ENCODE measurements around the gene PPARGC1A.

PPARGC1A gene

DNA sequence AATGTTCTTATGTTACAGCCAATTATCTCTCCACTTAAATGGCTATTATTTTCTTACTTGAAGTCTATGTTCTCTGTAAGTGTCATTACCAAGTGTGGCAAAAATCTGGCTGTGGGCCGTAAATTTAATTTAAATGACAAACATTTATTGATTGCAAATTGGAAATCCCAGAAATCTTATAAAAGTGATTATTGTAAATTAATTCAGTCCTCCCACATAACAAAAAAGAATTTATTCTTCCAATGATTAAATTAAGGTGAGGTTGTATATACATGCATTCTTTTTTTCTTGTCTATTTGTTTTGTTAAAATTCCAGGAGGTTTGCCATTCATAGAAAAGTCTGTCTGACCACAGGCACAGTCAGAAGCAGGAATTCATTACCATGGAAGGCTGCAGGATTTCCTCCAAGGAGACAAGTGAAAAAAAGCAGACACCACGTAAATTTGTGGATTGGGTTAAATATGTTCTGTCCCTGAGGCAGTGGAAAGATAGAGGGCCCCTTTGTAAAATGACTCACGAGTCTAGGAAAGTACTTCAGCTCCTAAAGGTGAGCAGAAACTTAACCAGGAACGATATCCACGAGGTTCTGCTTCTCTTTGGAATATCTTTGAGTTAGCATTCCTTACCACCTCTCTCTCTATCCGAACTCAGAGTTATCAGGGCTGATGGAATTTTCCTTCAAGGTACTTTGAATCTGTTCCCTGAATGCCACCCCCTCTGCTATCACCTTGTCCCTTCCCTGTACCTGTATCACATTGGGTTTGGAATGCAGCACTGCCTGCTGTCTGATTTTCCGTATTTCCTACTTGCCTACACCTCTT lies 10.7 kb downstream of the PPARGC1A start:
- DNase-seq, result no peak

DNA sequence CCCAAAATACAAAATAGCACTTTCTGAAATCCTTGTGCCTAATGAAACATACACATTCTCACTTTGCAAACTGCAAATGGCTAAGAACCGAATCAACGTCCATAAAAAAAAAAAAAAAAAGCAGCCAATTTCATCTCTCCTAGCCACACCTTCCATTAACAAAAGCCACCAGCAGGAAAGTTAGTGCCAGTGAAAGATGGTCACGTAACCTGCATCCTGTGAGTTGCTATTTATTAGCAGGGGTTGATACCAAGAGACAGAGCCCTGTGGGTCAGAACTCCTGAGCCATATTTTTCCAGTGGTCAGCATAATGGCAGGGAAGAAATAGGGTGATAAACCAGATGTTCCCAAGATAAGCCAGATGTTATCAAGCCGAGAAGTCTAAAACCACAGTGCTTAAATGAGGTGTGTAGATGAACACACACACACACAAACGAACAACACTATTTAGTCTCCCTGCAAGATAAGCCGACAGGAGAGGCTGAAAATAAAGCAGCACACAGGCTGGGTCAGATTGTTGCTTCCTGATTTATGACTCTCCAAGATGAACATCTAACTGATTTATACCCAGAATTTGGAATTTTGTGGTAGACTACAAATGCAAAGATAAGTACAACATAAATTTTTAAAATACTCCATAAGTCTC lies 11.5 kb downstream of the PPARGC1A start:
- no peak for DNase-seq

DNA sequence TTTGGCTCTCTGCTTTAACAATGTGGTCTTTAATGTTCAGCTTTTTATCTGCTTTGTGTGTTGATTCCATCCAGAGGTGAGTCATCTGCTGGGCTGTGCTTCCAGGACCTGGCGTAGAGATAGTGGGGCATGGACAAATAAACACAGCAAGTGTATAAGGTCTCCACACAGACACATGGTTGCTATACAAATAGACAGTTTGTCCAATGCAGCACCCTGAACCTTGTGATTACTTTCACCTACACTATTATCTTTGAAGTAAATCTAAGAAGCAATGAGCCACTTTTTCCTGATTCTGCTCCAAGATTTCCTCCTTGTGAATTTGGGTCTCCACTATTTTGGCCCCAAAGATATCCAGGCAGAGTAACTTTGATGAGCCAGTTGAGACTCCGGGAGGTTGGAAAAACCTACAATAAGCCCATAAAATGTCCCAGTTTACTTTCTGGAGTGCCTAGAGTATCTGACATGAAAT lies 12.1 kb downstream of the PPARGC1A start:
- DNase-seq, result no peak

DNA sequence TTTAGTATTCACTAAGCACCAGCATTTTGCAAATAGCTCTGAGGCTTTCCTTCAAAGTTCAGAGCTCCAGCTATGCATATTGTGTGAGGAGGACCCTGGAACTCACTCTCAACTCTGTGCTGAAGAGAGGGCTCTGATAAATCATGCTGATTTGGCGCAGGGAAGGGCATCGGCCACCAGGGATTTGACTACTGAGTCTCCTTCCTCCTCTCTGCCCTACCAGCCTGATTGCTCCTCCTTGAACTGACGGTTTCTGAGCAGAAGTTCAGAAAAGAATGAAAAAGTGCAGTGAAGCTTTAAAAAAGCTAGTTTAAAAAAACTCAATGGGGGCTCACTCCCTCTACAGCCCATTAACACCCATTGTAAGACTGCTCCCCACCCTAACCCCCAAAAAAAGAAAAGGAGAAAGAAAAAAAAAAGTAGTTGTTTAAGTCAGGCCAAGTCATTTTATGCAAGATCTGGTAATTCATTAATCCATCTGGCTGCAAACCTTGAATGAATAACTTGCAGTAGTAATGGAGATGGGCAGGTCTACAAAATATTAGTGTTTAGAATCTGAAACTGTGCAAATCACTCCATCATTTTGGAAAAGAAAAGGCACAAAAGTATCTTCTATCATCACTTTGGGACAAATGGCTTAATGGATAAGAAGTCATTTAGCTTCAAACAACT lies 13.3 kb downstream of the PPARGC1A start:
- no peak for DNase-seq

DNA sequence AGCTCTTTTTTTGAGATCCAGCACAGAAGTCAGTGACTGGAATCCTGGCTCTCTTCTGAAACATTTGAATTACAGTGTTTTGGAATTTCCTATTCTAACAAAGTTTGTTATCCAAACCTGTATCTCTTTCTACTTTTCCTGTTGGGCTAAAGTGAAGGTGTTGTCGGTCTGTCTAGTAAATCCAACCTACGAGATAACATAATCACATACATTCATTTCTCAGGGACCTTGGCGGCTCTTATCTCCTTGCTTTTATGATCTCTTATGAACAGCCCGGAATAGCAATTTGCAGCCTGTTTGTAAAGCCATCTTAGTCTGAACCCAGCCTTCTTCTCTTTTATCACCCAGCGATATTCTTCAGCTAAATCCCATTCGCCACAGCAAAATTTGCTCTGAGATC lies 14.5 kb downstream of the PPARGC1A start:
- DNase-seq, result no peak

DNA sequence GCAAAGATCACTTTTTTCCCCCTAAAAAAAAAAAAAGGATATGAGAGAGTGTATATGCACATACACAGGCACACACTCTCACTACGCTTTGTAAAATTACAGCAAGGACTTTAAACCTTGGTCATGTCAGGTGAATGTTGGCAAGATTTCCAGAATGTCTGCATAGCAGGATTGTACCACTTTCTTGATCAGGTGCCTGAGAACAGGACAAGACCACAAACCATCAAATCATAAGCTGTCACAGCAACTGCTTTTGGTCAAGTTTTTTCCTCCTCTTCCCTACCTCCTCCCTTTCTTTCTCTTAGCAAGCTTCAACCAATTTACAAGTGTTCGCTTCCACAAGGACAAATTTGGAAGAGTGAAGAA lies 15.3 kb downstream of the PPARGC1A start:
- no peak for DNase-seq

DNA sequence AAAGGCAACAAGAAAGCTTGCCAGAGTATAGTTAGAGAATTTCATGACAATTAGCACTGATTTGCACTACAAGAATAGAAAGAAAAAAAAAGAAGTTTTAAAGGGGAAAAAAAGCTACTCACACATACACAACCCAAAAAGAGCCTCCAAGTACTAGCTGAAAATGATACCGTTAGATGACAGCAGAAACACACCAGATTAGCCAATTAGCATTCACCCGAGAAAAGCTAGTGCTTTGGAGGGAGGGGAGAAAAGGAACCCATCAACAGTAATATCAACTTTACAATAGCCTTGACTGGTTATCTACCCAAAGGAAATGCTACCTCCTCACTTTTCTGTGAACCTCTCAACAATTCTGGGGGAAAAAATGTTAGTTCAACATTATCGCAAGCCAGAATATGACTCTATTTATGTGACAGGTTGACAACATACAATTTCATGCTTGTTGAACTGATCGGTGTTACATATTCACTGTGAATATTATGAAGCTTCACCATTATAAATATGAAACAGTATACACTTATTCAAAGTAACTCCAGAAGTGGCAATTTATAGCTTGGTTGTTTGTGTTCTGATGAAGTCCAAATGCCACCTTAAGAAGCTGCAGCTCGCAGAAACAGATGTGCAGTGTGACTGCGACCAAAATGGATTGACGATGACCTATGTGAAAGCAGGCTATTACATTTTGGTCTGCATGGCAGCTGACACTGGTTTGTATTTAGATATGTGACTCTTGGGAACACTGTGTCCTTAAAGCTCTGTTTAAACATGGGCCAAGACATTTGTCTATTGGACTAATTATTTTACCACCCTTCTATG lies 15.9 kb downstream of the PPARGC1A start:
- no peak for DNase-seq

DNA sequence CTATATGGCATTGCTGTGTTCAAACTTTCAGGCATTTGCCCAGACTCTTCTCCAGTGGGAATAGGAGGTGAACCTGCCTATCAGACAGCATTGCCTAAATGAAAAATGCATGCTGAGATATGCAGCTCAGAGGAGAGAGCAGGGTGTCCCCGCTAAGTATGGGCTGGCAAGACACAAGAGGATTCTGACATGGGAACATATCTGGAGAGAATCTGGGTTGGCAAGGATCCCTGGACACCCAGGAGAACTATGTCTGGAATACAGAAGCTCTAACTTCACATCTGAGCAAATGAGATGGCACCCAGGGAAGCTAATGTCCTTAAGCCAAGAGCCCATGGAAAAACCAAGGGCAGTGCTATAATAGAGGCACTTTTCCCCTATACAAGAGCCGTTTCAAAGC lies 18.4 kb downstream of the PPARGC1A start:
- DNase-seq, result no peak

DNA sequence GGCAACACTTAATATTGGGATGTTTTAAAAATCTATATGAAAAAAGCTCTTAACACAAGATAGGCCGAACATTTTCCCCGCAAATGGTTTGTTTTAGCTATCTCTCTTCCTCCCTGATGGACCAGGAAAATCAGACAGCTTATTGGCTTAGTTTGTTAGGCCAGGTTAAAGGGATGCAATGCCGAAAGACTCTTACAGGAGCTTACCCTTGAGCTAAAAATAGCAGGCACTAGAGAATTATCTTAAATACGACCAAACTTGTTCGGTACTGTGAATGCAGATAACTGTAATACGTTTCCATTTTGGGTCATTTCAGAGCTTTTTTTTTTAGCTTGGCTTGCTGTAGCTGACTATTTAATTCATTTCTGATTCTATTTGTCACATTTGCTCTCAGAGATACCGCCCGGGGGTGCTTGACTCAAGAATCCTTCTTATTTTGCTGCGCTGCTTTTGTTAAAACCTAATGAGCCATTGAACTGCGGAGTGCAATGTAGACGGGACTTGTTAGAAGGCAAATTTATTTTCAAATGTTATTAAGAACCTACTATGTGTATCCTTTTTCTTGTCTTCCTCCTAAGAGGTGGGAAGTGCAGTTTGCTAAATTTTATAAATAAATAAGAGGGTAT lies 23.3 kb downstream of the PPARGC1A start:
- DNase-seq, result no peak

DNA sequence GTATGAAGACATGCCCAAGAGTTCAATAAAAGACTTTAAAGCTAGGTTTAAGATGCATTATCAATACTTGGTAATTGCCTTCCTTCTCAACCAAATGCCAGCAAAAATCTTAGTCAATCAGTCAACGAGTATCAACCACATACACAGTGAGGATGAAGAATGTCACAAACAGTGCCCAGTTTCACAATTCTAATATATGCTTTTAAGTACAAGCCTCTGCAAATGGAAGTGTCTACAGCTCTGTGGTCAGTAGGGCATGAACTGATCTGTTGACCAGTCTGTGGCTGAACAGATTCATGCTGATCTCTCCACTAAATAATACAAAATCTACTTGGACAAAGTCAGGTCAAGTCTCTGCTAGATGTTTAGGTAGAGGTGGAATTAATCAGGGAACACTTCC lies 27.9 kb downstream of the PPARGC1A start:
- no peak for DNase-seq

DNA sequence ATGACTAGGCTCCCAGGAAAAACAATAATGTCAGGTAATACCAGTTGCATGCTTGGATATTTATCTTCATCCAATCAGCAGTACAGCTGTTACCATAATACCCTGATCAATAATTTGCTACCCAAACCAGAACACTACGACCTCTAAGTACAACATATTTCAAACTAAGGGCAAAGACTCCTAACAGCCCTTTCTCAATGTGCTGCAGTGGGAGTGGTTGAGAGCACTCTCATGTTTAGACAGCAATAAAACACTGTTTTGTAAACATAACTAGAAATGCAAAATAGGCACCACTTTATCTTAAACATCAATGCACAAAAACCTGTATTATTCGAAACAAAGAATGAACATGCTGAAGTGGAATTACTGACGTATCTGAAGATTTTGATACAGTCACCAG lies 28.9 kb downstream of the PPARGC1A start:
- no peak for DNase-seq

DNA sequence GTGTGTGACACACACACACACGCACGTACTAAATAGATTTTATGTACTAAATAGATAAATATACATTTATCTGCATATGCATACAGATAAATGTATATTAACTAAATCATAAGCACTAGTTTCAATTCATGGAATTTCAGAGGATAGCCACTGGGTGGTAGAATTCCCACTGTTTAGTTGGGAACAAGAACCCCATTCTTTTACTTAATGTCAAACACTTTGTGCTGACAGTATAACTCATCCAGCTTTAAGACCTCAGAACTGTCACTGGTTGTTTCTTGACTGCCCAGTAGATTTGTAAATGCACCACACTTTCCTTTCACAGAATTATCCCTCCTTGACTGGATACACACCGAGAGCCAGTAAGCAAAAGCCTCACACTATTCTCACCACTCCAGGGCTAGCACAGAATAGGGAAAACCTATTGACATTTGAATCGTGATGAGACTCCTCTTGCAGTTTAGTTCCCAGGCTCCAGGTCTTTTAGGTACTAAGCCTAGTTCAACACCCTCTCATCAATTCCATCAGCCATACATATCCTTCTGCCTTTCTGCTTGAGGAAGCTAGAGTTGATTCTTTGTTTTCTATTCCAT lies 32.4 kb downstream of the PPARGC1A start:
- DNase-seq, result no peak

DNA sequence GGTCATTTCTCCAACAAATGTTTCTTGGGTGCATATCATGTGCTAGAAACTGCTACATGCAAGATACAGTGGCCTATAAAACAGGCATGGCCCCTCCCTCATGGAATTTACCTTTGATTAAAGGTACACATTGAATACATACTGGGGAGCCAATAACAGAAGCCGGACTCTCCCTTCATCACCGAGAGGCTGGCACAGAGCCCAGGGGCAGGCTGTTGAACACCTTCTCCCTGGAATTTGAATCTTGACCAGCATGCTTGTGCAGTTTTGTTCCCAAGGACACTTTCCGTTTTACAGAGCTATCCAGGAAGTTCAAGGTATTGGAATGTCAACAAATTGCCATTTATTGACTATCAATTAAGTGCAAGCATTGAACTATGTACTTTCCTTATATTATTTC lies 33.2 kb downstream of the PPARGC1A start:
- no peak for DNase-seq

DNA sequence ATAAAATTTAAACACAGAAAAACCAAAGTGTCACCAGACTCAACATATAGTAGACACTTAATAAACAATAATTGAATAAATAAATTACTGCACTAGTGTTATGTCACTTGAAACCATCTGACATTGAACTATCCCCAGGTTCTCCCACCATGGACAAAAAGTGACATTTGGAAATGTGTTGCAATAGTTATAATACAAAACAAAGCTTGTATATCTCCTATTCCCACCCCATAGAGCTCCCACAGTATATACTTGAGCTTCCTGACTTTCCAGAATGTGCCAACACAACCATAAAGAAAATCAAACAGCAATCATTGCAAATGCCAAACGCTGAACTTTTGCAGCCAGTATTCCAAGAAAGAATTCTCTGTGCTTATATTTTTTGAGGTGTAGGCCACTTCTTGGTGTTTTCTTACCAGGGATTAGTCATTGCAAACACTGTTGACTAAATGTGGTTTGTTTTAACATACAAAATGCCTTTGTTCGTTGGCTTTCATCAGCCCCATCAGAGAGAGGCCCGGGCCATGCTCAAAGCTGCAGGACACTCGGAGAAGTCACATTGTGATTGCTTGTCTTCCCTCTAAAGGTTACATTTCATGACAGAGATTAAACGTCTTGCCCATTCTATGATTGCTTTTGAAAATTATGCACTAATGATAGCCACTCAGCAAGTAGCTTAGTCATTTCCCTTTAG lies 33.8 kb downstream of the PPARGC1A start:
- no peak for DNase-seq

DNA sequence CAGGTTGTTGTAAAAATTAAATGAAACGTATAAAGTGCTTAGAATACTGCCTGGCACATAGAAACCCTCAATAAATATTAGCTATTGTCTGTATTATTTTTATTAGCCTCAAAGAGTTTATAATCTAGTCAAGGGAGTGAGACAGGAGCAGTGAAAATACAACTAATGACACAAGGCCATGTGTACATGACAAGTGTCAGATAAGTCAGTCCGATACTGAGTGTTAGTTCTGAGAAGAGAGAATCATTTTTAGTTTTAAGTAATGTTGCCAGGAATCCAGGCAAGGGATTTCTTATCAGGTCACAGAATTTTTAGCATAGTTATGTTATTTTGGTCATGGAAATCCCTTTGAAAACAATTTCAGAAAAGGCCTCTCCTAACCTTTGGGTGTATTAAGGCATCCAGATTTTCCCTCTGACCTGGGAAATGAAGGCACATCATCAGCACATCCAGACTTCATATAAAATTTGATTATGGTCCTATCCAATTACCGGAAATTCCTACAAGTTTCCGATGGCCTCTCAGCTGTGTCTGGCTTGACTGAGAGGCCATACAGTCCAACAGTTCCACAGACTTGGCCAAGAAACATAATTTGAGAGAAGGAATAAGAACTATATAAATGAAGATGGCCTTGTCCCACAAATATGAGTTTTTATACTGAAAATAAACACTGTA lies 35.7 kb downstream of the PPARGC1A start:
- no peak for DNase-seq

DNA sequence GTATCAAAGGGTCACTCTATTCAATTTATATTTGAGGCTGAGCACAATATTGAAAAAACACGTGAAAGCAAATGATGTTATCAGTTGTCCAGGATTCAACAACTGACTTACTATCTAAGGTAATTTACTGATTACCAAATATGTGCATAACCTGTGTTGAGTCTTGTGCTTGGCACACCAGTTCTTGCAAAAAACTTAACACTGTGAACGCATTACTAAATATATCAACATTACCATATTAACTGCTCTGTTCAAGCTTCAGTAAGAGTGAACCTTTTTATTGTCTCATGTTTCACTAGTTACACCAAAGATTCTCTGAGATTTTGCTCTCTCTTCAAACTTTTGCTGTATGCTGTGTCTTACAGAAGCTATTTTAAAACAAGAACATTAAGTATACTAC lies 38.4 kb downstream of the PPARGC1A start:
- no peak for DNase-seq

DNA sequence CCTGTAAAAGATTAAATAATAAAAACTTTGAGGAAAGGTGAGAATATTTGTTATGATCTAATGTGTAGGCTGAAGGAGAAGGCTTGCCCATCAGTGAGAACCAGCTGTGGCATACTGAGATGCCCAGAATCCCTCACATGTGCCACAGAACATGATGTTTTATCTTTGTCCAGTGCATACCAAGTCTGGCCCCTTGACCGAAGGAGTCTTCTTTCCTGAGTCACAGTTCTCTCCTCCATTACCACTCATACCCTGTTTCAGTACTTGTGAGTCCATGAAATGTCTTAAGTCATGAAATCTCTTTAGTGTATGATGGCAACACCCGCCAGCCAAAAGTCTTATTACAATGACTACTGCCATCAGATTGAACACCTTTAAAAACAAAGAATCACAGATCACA lies 42.7 kb downstream of the PPARGC1A start:
- DNase-seq, result no peak

DNA sequence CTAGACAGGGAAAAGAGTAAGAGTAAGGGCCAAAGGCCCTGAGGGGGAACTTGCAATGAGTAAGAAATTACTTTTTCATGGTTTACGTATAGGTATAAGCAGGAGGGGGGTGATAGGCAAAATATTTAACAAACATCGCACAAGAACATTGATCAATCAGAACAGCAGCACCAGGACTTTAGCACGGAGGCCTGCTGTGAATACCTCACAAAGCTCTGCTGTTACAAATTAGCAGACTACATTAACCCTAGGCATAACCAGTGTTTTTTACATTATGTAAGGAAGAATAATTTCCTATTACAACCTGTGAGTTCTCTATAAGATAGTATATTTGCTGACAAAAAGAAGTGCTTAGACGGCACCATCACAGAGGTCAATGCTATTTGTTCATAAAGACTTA lies 44.9 kb downstream of the PPARGC1A start:
- no peak for DNase-seq

DNA sequence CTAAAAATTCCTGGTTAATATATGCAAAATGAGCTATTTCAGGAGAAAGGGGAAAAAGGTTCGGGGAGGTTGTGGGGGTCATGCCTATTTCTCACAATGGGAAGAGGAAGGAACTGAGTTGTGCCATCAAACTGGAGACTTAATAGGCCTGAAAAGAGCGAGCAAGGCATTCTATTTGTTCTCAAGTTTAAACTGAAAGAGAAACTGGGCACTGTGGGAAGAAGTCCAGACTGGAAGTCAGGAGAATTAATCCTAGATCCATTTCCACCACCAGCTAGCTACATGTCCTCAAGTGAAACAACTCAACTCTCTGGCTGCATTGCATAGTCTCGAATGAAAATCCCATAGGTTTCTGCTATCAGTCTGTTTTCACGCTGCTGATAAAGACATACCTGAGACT lies 50.6 kb downstream of the PPARGC1A start:
- no peak for DNase-seq

DNA sequence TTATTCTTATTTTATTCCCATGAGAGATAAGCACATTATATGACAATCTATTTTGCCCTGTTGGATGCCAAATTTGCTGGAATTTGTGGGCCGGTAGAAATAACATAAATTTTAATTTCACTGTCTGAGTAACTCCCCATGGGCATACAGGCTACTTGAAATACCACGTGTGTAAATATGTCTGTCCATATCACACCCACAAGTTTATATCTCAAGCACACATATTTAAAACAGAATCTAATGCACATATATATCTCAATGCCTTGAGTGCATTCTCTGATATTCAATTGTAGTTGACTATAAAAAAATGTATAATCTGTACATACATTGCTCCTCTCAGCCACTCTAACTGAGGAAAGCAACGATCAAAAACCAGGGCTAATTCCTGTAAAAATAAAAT lies 51.2 kb downstream of the PPARGC1A start:
- DNase-seq, result no peak

DNA sequence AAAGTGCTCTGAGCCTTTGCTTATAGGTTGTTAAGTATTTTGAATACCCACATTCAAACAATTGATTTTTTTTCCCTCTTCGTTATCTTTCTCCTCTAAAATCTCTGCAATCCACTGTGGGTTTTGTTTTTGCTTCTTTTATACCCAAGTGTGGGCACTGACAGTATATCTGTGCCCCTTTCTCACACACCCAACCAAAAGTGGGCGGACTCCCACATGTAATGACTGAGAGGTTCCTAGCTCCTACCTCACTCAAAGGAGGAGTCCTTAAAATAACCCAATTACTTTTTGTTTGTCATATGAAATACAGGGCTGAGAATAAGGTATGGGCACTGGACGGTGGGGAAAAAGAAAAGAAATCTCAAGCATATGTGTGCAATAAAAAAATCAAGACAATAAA lies 51.7 kb downstream of the PPARGC1A start:
- no peak for DNase-seq
